ENCODE measurements around the gene CPNE5.

GRCh38 chr6:36834576-36835341 lies 4.5 kb downstream of the CPNE5 start:
- TF ChIP-seq POLR2A (IDR thresholded peaks at IDR 0.05) = no peak
- no peak for TF ChIP-seq CTCF (IDR thresholded peaks at IDR 0.05)

All from vagina (tissue), 2 donors.